Spleen (tissue), 7 donors: ENCODE data around the gene NCAN.
"Not testable (repeated sequence)": the region's sequence is repeated elsewhere in the genome, so short reads cannot be mapped to it uniquely, and the experiment has no call there.

Experiments used
- CTCF ChIP-seq, 11 experiments: fragments of 200-600 bp in 7 of 11; fragments of 450-650 bp in 4 of 11; sonication (generic) in 4 of 11; IDR thresholded peaks in 8 of 11; conservative IDR thresholded peaks in 3 of 11; 1 replicate in 7 of 11; 2 replicates in 4 of 11; pipeline versions ENCODE4 v1.4.0 to v1.8.0; 2016 to 2021; ENCODE audit warnings: antibody characterized with exemption in 11 of 11, inconsistent platforms in 4 of 11, mild to moderate bottlenecking in 1 of 11
- POLR2A ChIP-seq, 3 donors: fragments of 450-650 bp; IDR thresholded peaks; one replicate each; pipeline ENCODE4 v1.5.1; 2017; ENCODE audit warnings: antibody characterized with exemption in 3 of 3, mild to moderate bottlenecking in 1 of 3
- donor health status: DM: no; HTN: no; CAD: no; lungs with moderate emphysema.
- donor health status: DM: no; HTN: no; CAD: no.
- donor health status: DM: no; HTN: no; CAD: no.

- not testable (repeated sequence) for TF ChIP-seq CTCF (IDR thresholded peaks at IDR 0.05 in 8 of 11, conservative IDR thresholded peaks at IDR 0.05 in 3 of 11); POLR2A (IDR thresholded peaks at IDR 0.05)
Measured at GRCh38 chr19:19173243-19173642, 38.5 kb upstream of the NCAN start.
